ENCODE measurements around the gene GLOD4.

- TF ChIP-seq CTCF (IDR thresholded peaks at IDR 0.05; ENCODE audit: low read length) (no peak), EZH2phosphoT487 (IDR thresholded peaks at IDR 0.05; ENCODE audit: low read length) (no peak), EZH2 (optimal IDR thresholded peaks at IDR 0.05; ENCODE audit: low read depth, low read length) (no peak)
Measured at GRCh38 chr17:819251-819650, 37.2 kb upstream of the GLOD4 start.
